GM18511 (cell line): ENCODE measurements around the gene MBL2.

Source experiments
- ATAC-seq: cut with Tn5 transposase; IDR thresholded peaks from one replicate; pipeline ENCODE4 v1.9.1; 2021; ENCODE audit warnings: mild to moderate bottlenecking, moderate library complexity; ENCODE audit not compliant: unreplicated experiment

MBL2 gene

GRCh38 chr10:52774182-52774581, 1.6 kb upstream of the MBL2 start:
- ATAC-seq, result no peak

- ATAC-seq, result no peak
Measured at GRCh38 chr10:52771534-52772445, 794 bp downstream of the MBL2 start.

- ATAC-seq, result no peak
Measured at GRCh38 chr10:52770904-52771303, 1.7 kb downstream of the MBL2 start.

DNA sequence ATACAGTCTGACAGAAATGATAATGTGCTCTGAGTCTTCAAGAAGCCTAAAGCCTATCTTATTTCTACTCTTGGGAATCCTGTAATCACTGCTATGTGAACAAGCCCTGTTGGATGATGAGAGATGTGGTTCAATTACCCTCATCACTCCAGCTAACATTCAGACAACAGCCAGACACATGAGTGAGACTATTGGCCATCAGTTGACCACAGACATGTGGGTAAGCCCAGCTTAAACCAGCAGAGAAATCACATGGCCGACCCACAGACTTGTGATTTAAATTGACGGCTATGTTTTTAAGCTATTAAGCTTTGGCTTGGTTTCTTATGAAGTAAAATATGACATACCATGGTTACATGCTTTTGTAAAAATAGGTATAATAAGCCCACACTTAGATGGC, 2.6 kb downstream of the MBL2 start:
- ATAC-seq, result no peak

GRCh38 chr10:52768001-52768532, 4.5 kb downstream of the MBL2 start:
- ATAC-seq, result no peak

GRCh38 chr10:52762088-52762487, 10.5 kb downstream of the MBL2 start:
- no peak for ATAC-seq

GRCh38 chr10:52759154-52759553, 13.4 kb downstream of the MBL2 start:
- ATAC-seq, result no peak

GRCh38 chr10:52758406-52758805, 14.2 kb downstream of the MBL2 start:
- ATAC-seq, result no peak

DNA sequence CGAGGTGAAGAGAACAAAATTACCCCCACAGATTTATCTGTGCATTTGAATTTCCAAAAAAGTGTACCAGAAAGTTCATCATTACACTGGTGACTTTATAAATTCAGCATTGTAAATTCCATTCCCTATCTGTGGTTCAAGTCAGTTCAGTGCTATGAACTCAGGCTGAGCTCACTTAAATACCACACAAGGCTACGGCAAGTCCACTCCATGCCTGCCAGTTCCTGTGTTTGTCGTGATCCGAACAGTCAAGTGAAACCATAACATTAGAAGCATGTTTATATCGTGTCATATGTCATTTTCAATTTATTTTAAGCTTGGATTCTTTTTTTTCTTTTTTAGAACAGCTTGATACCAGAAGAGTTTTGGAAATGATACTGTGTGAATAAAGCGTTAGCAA, 14.8 kb downstream of the MBL2 start:
- no peak for ATAC-seq

- ATAC-seq, result no peak
Measured at GRCh38 chr10:52756966-52757365, 15.6 kb downstream of the MBL2 start.

DNA sequence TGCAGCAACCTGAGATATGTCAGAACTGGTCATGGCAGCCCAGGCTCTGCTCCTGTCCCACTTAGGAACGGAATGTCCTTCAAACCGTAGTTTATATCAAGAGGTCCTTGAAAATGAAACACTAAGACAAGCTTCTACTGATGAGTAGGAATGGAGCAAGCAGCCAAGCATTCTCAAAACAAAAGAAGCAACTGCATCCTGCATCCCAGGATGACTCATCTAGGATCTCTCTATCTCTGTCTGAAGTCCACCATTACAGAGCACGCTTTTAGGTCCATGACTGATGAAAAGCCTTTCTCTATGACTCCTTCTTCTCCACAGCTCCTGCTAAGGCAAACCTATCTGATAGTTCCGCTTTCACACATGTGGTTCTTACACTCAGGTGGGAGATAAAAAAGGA, 16.3 kb downstream of the MBL2 start:
- ATAC-seq, result no peak

GRCh38 chr10:52755297-52756062, 17.1 kb downstream of the MBL2 start:
- no peak for ATAC-seq

DNA sequence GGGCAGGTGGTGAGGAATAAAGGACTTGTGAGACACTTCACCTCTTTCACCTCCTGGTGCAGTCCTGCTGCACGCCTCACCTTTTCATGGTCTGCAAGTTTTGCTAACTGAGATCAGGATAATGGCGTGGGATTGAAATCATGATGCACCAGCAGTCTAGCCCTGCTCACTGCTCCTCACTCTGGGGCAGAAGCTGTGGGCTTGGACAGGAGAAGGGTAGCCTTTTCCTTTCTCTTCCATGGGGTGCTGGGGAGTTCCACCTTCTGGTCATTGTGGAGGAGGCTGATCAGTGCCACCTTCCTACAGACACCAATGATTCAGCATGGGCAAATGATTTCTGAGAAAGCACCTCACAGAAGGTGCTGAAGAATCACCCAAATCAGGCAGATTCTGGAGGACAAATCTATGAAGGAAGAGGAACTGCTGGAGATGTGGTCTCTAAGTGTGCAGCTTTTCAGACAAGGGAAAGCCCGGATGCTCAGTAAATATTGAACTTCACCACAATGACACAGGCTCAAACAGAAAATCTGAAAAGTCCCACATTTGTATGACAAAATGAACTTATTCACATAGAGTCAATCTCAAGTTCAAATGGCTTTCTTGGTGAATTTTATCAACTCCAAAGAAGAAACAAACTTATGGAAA, 19.7 kb downstream of the MBL2 start:
- ATAC-seq, result no peak

GRCh38 chr10:52752261-52752660, 20.3 kb downstream of the MBL2 start:
- no peak for ATAC-seq

DNA sequence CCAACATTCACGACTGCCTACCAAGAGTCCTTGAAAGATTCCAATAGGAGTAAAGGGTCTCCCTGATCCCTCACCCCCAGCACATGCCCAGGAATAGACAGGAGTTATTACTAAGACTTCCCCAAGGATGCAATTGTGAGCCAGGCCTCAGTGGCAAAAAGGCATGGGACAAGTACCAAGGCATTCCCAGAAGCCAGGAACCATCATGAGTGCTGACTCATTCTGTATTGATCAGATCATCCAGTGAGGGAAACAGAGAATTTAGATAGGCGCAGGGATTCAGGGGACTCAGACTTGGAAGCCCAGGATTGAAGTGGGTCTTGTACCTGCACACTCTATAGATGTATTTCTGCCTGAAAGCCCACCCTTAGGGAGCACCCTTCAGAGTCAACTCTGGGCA, 21.2 kb downstream of the MBL2 start:
- ATAC-seq, result no peak

DNA sequence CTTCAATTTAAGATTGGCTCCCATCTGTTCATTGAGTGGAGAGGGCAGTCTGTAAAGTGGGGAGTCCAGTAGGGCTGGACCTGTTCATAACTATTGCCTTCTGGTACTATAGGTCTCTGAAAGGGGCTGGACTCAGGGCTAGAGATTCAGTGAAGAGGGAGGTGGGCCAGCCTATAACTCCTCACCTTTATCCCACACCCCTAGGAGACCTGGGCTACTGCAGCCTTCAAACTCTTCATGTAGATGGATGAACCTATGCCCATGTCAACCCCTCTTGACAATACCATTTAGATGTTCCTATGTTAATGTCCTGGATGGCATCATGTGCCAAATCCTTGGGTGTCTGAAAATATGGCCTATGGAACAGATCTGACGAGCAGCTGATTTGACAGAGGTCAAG, 22.0 kb downstream of the MBL2 start:
- no peak for ATAC-seq

- ATAC-seq, result no peak
Measured at GRCh38 chr10:52747694-52748093, 24.9 kb downstream of the MBL2 start.

- no peak for ATAC-seq
Measured at GRCh38 chr10:52746169-52746568, 26.4 kb downstream of the MBL2 start.

DNA sequence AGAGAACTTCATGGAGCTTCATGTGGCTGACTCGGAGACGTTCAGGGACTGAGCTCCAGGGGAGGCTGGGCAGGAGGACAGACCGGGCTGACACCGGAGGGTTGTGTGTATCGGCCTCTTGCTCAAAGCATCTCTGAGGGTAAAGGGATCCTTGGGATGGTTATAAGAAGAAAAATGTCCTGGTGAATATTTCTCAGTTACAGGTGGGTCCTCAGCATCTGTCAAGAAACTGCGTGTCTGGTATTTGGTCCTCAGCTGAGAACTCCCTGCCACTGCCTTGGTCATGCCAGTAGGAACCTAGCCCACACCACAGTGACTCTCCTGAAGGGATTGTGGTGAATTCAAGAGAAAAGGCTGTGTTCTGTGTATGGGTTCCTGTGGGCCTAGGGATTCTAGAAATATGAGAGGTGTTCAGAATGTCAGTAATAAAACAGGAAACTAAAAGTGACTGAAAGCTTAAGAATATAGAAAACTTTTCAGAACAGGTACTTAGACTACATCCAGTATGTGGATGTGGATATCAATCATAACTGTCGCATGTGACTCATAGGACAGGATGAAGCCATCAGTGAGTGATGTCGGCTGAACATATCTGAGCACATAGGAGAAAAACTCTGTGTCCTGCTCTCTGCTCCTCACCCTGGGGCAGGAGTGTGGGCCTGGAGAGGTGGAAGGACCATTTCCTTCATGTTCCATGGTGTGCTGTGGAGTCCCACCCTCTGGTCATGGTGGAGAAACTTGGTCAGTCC, 28.4 kb downstream of the MBL2 start:
- no peak for ATAC-seq

DNA sequence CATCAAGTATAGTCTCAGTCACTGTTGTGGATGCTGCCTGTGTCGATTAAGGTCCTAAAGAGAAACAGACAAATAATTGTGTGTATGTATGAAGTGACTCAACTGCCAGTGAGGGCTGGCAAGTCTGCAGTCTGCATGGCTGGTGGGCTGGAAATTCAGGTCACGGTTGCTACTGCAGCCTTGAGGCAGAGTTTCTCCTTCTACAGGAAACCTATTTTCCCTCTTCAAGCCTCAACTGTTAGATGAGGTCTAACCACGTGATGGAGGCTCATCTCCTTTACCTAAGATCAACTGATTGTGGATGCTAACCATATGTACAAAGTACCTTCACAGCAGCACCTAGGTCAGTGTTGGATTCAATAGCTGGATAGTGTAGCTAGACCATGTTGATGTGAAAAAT, 29.9 kb downstream of the MBL2 start:
- ATAC-seq, result no peak

DNA sequence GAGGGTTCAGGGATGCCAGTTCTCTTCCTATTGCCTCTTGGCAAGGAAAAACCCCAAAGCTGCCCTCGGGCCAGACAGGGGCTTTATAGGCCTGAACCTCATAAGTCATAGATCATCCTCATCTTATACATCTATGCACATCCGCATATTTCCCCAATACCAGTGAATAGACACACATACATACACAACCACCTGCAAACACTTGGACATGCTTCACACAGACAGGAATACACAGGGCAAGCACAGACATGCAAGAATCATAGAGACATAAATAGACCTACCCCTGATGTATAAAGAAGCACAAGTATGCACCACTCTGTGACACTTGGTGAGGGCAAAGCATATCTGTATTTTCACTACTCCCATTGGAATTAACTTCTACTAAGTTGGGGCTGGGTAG, 30.7 kb downstream of the MBL2 start:
- ATAC-seq, result no peak
